Liver (tissue), 9 donors: ENCODE measurements around the gene HSD17B1. TPM values are rescaled to one million over a fixed set of nuclear protein-coding genes. Genes with fewer than 3 reads are reported as not detected.

Experiments used
- DNase-seq: peaks from one replicate; pipeline ENCODE4 v3.0.0-alpha.2; 2017; ENCODE audit warnings: low spot score
- H3K27ac ChIP-seq, 2 donors: one replicate each; pipeline ENCODE4 v1.7.0; 2013; ENCODE audit warnings: inconsistent platforms in 2 of 2, low read length in 2 of 2, control low read depth in 1 of 2, low read depth in 1 of 2, mild to moderate bottlenecking in 1 of 2
- H3K27me3 ChIP-seq, 4 donors: one replicate each; pipeline versions ENCODE4 v1.6.1 to v1.7.0; 2013; ENCODE audit warnings: low read length in 3 of 4, inconsistent platforms in 1 of 4, mild to moderate bottlenecking in 1 of 4, moderate library complexity in 1 of 4; ENCODE audit not compliant: control insufficient read depth in 4 of 4, insufficient read depth in 4 of 4
- H3K36me3 ChIP-seq, 4 donors: one replicate each; pipeline versions ENCODE4 v1.6.1 to v1.7.0; 2013; ENCODE audit warnings: low read length in 3 of 4, mild to moderate bottlenecking in 3 of 4, low read depth in 1 of 4, moderate library complexity in 1 of 4; ENCODE audit not compliant: control insufficient read depth in 4 of 4, insufficient read depth in 3 of 4
- H3K4me1 ChIP-seq, 4 donors: one replicate each; pipeline versions ENCODE4 v1.6.1 to v1.7.0; 2013; ENCODE audit warnings: low read length in 3 of 4, mild to moderate bottlenecking in 3 of 4, moderate library complexity in 1 of 4; ENCODE audit not compliant: control insufficient read depth in 4 of 4, insufficient read depth in 4 of 4
- H3K4me3 ChIP-seq, 3 donors: one replicate each; pipeline versions ENCODE4 v1.6.1 to v1.7.0; 2013; ENCODE audit warnings: low read length in 3 of 3, control low read depth in 1 of 3, low read depth in 1 of 3, mild to moderate bottlenecking in 1 of 3
- H3K9ac ChIP-seq, 2 donors: one replicate each; pipeline ENCODE4 v1.7.0; 2013; ENCODE audit warnings: low read length in 2 of 2, mild to moderate bottlenecking in 2 of 2, moderate library complexity in 2 of 2, control low read depth in 1 of 2, low read depth in 1 of 2
- H3K9me3 ChIP-seq, 4 donors: one replicate each; pipeline versions ENCODE4 v1.6.1 to v1.7.0; 2013; ENCODE audit warnings: low read length in 3 of 4; ENCODE audit not compliant: control insufficient read depth in 4 of 4
- ATF3 ChIP-seq: IDR thresholded peaks from 2 replicates; pipeline ENCODE4 v1.6.1; 2016; ENCODE audit warnings: antibody characterized with exemption
- FOXA1 ChIP-seq: IDR thresholded peaks from 2 replicates; pipeline ENCODE4 v1.6.1; 2016; ENCODE audit warnings: antibody characterized with exemption
- FOXA2 ChIP-seq: IDR thresholded peaks from 2 replicates; pipeline ENCODE4 v1.6.1; 2016; ENCODE audit warnings: antibody characterized with exemption
- GABPA ChIP-seq, 2 donors: IDR thresholded peaks in 1 of 2; conservative IDR thresholded peaks in 1 of 2; 2 replicates each; pipeline ENCODE4 v1.6.1; 2016; ENCODE audit warnings: antibody characterized with exemption in 2 of 2, mild to moderate bottlenecking in 1 of 2, moderate library complexity in 1 of 2
- HNF4A ChIP-seq, 2 donors: conservative IDR thresholded peaks; 2 replicates each; pipeline ENCODE4 v1.6.1; 2016; ENCODE audit warnings: antibody characterized with exemption in 2 of 2, mild to moderate bottlenecking in 2 of 2
- HNF4G ChIP-seq: IDR thresholded peaks from 2 replicates; pipeline ENCODE4 v1.6.1; 2016; ENCODE audit warnings: antibody characterized with exemption
- JUND ChIP-seq, 2 donors: IDR thresholded peaks; 2 replicates each; pipeline ENCODE4 v1.6.1; 2016; ENCODE audit warnings: antibody characterized with exemption in 2 of 2
- MAX ChIP-seq: IDR thresholded peaks from 2 replicates; pipeline ENCODE4 v1.6.1; 2016; ENCODE audit warnings: antibody characterized with exemption
- NR2F2 ChIP-seq: IDR thresholded peaks from 2 replicates; pipeline ENCODE4 v1.6.1; 2016; ENCODE audit warnings: antibody characterized with exemption
- REST ChIP-seq: IDR thresholded peaks from 2 replicates; pipeline ENCODE4 v1.6.1; 2016; ENCODE audit warnings: antibody characterized with exemption, mild to moderate bottlenecking
- RXRA ChIP-seq, 2 donors: IDR thresholded peaks; 2 replicates each; pipeline ENCODE4 v1.6.1; 2017 to 2018; ENCODE audit warnings: antibody characterized with exemption in 2 of 2, mild to moderate bottlenecking in 1 of 2
- SP1 ChIP-seq: IDR thresholded peaks from 2 replicates; pipeline ENCODE4 v1.6.1; 2018; ENCODE audit warnings: antibody characterized with exemption, mild to moderate bottlenecking
- YY1 ChIP-seq: IDR thresholded peaks from 2 replicates; pipeline ENCODE4 v1.6.1; 2016; ENCODE audit warnings: antibody characterized with exemption, mild to moderate bottlenecking
- ZBTB33 ChIP-seq: IDR thresholded peaks from 2 replicates; pipeline ENCODE4 v1.6.1; 2016; ENCODE audit warnings: antibody characterized with exemption
- WGBS: extraction: QIAGEN DNeasy Blood & Tissue Kit; methylation state at CpG from one replicate; pipeline ENCODE4 v1.1.7; 2013; 5-methylcytosine and 5-hydroxymethylcytosine counted together
- polyA plus RNA-seq, 2 donors: library from polyadenylated mRNA; stranded (reverse) in 1 of 2; unstranded in 1 of 2; fragments of 200-250 nt in 1 of 2; fragments of >200 nt in 1 of 2; fragmentation: Nextera tagmentation in 1 of 2; extraction: Ambion mirVana in 1 of 2; gene quantifications; one replicate each; pipeline versions ENCODE4 v1.2.1 to v1.2.3, GENCODE V29; 2013 to 2015
- total RNA-seq, 2 donors: library from RNA; depleted of rRNA; stranded (reverse); fragments of >200 nt; gene quantifications; one replicate each; pipeline ENCODE4 v1.2.3, GENCODE V29; 2014
- donor health status: healthy.
- donor health status: healthy.
- donor health status: healthy.
- donor health status: healthy.
- donor health status: healthy.

Gene HSD17B1
- total and polyA plus RNA-seq, 4 donors, result 0.67 to 1.8 (median 1.0) TPM

GRCh38 chr17:42508426-42509165 lies 44.1 kb upstream of the HSD17B1 start:
- Histone ChIP-seq H3K4me3 (no peak overlapping the region), H3K27ac (no peak overlapping the region), H3K36me3 (peaks cover 4 to 54% (median 19%) of the 10 kb centered on the region in 4 donors), H3K27me3 (no peaks in the 10 kb centered on the region), H3K9me3 (no peaks in the 10 kb centered on the region), H3K4me1 (peaks cover 0 to 4% (median 1%) of the 10 kb centered on the region in 4 donors), H3K9ac (no peak overlapping the region)
- TF ChIP-seq RXRA (IDR thresholded peaks at IDR 0.05) (no peak), HNF4G (no peak), REST (no peak), ZBTB33 (no peak), JUND (IDR thresholded peaks at IDR 0.05) (no peak), FOXA1 (no peak), GABPA (IDR thresholded peaks at IDR 0.05 in 1 of 2, conservative IDR thresholded peaks at IDR 0.05 in 1 of 2) (no peak), FOXA2 (no peak), ATF3 (no peak)
- 87% methylated on average over 12 of the region's 12 CpGs for WGBS
- no peak for DNase-seq

- Histone ChIP-seq H3K27me3 (no peaks in the 10 kb centered on the region), H3K4me3 (no peak overlapping the region), H3K4me1 (peaks cover 0 to 4% (median 1%) of the 10 kb centered on the region in 4 donors), H3K27ac (no peak overlapping the region), H3K9ac (no peak overlapping the region), H3K36me3 (peaks cover 6 to 52% (median 17%) of the 10 kb centered on the region in 4 donors), H3K9me3 (no peaks in the 10 kb centered on the region)
- TF ChIP-seq JUND (IDR thresholded peaks at IDR 0.05), result no peak
- no peak for TF ChIP-seq FOXA1
- no peak for TF ChIP-seq SP1
- TF ChIP-seq ATF3, result no peak
- no peak for TF ChIP-seq HNF4A (conservative IDR thresholded peaks at IDR 0.05)
- TF ChIP-seq ZBTB33, result no peak
- no peak for TF ChIP-seq MAX
- no peak for TF ChIP-seq YY1
- no peak for TF ChIP-seq GABPA (IDR thresholded peaks at IDR 0.05 in 1 of 2, conservative IDR thresholded peaks at IDR 0.05 in 1 of 2)
- no peak for TF ChIP-seq NR2F2
- no peak for TF ChIP-seq FOXA2
- WGBS, result 88% methylated on average over 5 of the region's 5 CpGs
- no peak for DNase-seq
Observed at GRCh38 chr17:42509409-42509808, 43.3 kb upstream of the HSD17B1 start.
